Fibroblast of lung (primary cell): ENCODE measurements around the gene ADGRF5.

Experiments used
- CTCF ChIP-seq, 2 donors: IDR thresholded peaks in 1 of 2; conservative IDR thresholded peaks in 1 of 2; 1 replicate in 1 of 2; 2 replicates in 1 of 2; pipeline ENCODE4 v1.5.1; 2011 to 2012; ENCODE audit warnings: low read length in 2 of 2, control low read depth in 1 of 2, inconsistent platforms in 1 of 2, low read depth in 1 of 2, mild to moderate bottlenecking in 1 of 2
- EZH2 ChIP-seq: IDR thresholded peaks from 2 replicates; pipeline ENCODE4 v1.5.1; 2012; ENCODE audit warnings: low read length, control low read depth, mild to moderate bottlenecking; ENCODE audit errors: missing control alignments

- TF ChIP-seq CTCF (conservative IDR thresholded peaks at IDR 0.05 in 1 of 2, IDR thresholded peaks at IDR 0.05 in 1 of 2; ENCODE audit: low read depth in 1 of 2, low read length in 2 of 2) = no peak
- TF ChIP-seq EZH2 = no peak
Measured at GRCh38 chr6:46937642-46938041, 15.9 kb upstream of the ADGRF5 start.
